A549 (cell line): ENCODE data around the gene GOLGA5.
"Not testable (repeated sequence)": the region's sequence is repeated elsewhere in the genome, so short reads cannot be mapped to it uniquely, and the experiment has no call there.

Experiments used
- NR3C1 ChIP-seq: fragments of >200 bp; sonication (Bioruptor Twin); formaldehyde crosslinking; IDR thresholded peaks from 3 replicates; pipeline ENCODE4 v1.6.1; 2017
- POLR2A ChIP-seq: IDR thresholded peaks from 2 replicates; pipeline ENCODE4 v1.6.1; 2012; ENCODE audit warnings: mild to moderate bottlenecking, low read length
- RFX5 ChIP-seq: fragments of 450-650 bp; IDR thresholded peaks from 2 replicates; pipeline ENCODE4 v1.7.1; 2014; ENCODE audit warnings: antibody characterized with exemption, mild to moderate bottlenecking, moderate library complexity
- SMC3 ChIP-seq: fragments of >200 bp; sonication (Bioruptor Twin); formaldehyde crosslinking; IDR thresholded peaks from 3 replicates; pipeline ENCODE4 v1.6.1; 2018; ENCODE audit warnings: inconsistent platforms
- TF ChIP-seq, protein P1 (sequence below): fragments of >200 bp; sonication (Bioruptor Twin); formaldehyde crosslinking; IDR thresholded peaks from 3 replicates; pipeline ENCODE4 v1.5.1; 2016
- TF ChIP-seq, protein P2 (sequence below): IDR thresholded peaks from 2 replicates; pipeline ENCODE4 v1.6.1; 2012

DNA sequence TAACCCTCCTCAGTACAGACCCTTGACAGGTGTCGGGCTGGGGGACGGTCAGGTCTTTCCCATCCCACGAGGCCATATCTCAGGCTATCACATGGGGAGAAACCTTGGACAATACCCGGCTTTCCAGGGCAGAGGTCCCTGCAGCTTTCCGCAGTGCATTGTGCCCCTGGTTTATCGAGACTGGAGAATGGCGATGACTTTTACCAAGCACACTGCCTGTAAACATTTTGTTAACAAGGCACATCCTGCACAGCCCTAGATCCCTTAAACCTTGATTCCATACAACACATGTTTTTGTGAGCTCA lies 26.4 kb downstream of the GOLGA5 start:
- not testable (repeated sequence) for TF ChIP-seq NR3C1, RFX5, POLR2A, SMC3
- TF ChIP-seq, protein P1, sequence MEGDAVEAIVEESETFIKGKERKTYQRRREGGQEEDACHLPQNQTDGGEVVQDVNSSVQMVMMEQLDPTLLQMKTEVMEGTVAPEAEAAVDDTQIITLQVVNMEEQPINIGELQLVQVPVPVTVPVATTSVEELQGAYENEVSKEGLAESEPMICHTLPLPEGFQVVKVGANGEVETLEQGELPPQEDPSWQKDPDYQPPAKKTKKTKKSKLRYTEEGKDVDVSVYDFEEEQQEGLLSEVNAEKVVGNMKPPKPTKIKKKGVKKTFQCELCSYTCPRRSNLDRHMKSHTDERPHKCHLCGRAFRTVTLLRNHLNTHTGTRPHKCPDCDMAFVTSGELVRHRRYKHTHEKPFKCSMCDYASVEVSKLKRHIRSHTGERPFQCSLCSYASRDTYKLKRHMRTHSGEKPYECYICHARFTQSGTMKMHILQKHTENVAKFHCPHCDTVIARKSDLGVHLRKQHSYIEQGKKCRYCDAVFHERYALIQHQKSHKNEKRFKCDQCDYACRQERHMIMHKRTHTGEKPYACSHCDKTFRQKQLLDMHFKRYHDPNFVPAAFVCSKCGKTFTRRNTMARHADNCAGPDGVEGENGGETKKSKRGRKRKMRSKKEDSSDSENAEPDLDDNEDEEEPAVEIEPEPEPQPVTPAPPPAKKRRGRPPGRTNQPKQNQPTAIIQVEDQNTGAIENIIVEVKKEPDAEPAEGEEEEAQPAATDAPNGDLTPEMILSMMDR, result not testable (repeated sequence)
- TF ChIP-seq, protein P2, sequence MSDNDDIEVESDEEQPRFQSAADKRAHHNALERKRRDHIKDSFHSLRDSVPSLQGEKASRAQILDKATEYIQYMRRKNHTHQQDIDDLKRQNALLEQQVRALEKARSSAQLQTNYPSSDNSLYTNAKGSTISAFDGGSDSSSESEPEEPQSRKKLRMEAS, result not testable (repeated sequence)
